ENCODE measurements around the gene VAT1L.

VAT1L gene

DNA sequence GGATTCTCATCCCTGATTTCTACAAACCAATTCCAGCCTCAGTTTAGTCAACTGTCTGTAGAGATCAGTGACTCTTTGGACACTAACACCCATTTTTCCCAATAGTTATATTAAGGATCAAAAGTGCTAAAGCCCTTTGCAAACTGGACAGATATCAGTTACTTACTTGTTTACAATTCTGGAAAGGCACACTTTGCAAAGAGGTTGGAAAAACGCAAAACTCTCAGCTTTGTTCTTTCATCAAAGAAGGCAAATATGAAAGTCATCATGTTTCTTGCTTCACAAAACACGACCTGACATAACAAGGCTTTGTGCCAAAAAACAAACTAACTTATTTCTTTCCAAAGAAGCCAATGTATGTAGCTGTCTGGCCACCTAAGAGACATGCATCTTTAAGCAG lies 26.1 kb upstream of the VAT1L start:
- Histone ChIP-seq H3K4me3 (ENCODE audit: low read depth in 1 of 2, low read length in 2 of 2) (no peak overlapping the region), H3K9me3 (ENCODE audit: insufficient read depth, low read length, severe bottlenecking) (no peaks in the 10 kb centered on the region), H3K27ac (ENCODE audit: low read length) (no peak overlapping the region), H2AFZ (ENCODE audit: low read depth, low read length) (no peak overlapping the region), H3K79me2 (ENCODE audit: insufficient read depth, low read length) (no peaks in the 10 kb centered on the region), H3K9ac (ENCODE audit: low read depth, low read length) (no peak overlapping the region), H4K20me1 (ENCODE audit: insufficient read depth, low read length) (no peaks in the 10 kb centered on the region), H3K27me3 (ENCODE audit: insufficient read depth, low read length, poor library complexity) (no peaks in the 10 kb centered on the region), H3K36me3 (ENCODE audit: insufficient read depth, low read length) (no peaks in the 10 kb centered on the region), H3K4me1 (ENCODE audit: insufficient read depth, low read length) (no peaks in the 10 kb centered on the region), H3K4me2 (ENCODE audit: insufficient read depth, low read length) (no peak overlapping the region)
- DNase-seq = no peak
- ATAC-seq (ENCODE audit: insufficient read depth, low read depth) = no peak
- no peak for TF ChIP-seq EZH2 (IDR thresholded peaks at IDR 0.05; ENCODE audit: borderline replicate concordance, low read depth, low read length, severe bottlenecking)
- TF ChIP-seq, protein P1, sequence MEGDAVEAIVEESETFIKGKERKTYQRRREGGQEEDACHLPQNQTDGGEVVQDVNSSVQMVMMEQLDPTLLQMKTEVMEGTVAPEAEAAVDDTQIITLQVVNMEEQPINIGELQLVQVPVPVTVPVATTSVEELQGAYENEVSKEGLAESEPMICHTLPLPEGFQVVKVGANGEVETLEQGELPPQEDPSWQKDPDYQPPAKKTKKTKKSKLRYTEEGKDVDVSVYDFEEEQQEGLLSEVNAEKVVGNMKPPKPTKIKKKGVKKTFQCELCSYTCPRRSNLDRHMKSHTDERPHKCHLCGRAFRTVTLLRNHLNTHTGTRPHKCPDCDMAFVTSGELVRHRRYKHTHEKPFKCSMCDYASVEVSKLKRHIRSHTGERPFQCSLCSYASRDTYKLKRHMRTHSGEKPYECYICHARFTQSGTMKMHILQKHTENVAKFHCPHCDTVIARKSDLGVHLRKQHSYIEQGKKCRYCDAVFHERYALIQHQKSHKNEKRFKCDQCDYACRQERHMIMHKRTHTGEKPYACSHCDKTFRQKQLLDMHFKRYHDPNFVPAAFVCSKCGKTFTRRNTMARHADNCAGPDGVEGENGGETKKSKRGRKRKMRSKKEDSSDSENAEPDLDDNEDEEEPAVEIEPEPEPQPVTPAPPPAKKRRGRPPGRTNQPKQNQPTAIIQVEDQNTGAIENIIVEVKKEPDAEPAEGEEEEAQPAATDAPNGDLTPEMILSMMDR (IDR thresholded peaks at IDR 0.05; ENCODE audit: borderline replicate concordance, extremely low read depth, low read length, poor library complexity, severe bottlenecking) = no peak

DNA sequence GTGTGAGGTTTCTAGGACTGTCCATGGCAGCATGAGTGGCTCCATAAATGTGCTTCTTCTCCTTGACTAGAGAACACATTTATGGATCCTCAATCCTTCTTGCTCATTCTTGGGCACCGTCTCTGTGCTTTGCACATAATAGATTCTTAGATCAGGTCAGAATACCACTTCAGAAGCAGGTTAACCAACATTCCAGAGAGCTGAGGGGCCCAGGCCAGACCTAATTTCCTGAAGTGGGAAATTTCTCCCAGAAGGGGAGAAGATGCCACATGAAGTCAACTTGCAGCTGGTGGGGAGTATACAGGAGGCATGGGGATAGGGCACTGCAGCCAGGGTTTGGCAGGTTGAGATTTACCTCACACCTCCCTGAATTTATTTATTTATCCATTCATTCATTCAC lies 24.4 kb upstream of the VAT1L start:
- no peaks in the 10 kb centered on the region for H3K79me2 ChIP-seq (ENCODE audit: insufficient read depth, low read length)
- H3K4me2 ChIP-seq (ENCODE audit: insufficient read depth, low read length) = no peak overlapping the region
- TF ChIP-seq EZH2 (IDR thresholded peaks at IDR 0.05; ENCODE audit: borderline replicate concordance, low read depth, low read length, severe bottlenecking) = no peak
- TF ChIP-seq, protein P1 (IDR thresholded peaks at IDR 0.05; ENCODE audit: borderline replicate concordance, extremely low read depth, low read length, poor library complexity, severe bottlenecking) = no peak
- ATAC-seq (ENCODE audit: insufficient read depth, low read depth) (no peak), DNase-seq (no peak)
- H3K27ac ChIP-seq (ENCODE audit: low read length) = no peak overlapping the region
- H3K4me1 ChIP-seq (ENCODE audit: insufficient read depth, low read length) = no peaks in the 10 kb centered on the region
- no peaks in the 10 kb centered on the region for H3K9me3 ChIP-seq (ENCODE audit: insufficient read depth, low read length, severe bottlenecking)
- no peaks in the 10 kb centered on the region for H3K36me3 ChIP-seq (ENCODE audit: insufficient read depth, low read length)
- H3K9ac ChIP-seq (ENCODE audit: low read depth, low read length) = no peak overlapping the region
- no peaks in the 10 kb centered on the region for H4K20me1 ChIP-seq (ENCODE audit: insufficient read depth, low read length)
- H3K27me3 ChIP-seq (ENCODE audit: insufficient read depth, low read length, poor library complexity) = peaks cover 3% of the 10 kb centered on the region
- no peak overlapping the region for H3K4me3 ChIP-seq (ENCODE audit: low read depth in 1 of 2, low read length in 2 of 2)
- H2AFZ ChIP-seq (ENCODE audit: low read depth, low read length) = no peak overlapping the region

DNA sequence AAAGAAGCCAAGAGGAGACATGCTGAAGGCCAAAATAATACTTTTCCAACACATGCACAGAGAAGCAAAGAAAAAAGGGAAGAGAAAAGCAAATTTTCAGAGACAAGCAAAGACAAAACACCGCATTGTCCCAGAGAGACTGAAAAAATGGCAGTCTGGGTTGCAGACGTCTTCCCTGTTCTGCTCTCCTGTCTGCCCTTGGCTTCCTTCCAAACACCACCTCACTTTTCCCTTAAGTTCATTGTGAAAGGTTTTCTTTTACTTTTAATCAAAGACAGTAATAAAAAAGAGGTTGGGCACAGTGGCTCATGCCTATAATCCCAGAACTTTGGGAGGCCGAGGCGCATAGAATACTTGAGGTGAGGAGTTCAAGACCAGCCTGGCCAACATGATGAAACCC lies 21.2 kb upstream of the VAT1L start:
- H3K27me3 ChIP-seq (ENCODE audit: insufficient read depth, low read length, poor library complexity) = peaks cover 3% of the 10 kb centered on the region
- ATAC-seq (ENCODE audit: insufficient read depth, low read depth) (no peak), DNase-seq (no peak)
- no peak overlapping the region for H3K27ac ChIP-seq (ENCODE audit: low read length)
- H3K9me3 ChIP-seq (ENCODE audit: insufficient read depth, low read length, severe bottlenecking) = no peaks in the 10 kb centered on the region
- H3K36me3 ChIP-seq (ENCODE audit: insufficient read depth, low read length) = no peaks in the 10 kb centered on the region
- no peak overlapping the region for H3K4me3 ChIP-seq (ENCODE audit: low read depth in 1 of 2, low read length in 2 of 2)
- TF ChIP-seq, protein P1 (IDR thresholded peaks at IDR 0.05; ENCODE audit: borderline replicate concordance, extremely low read depth, low read length, poor library complexity, severe bottlenecking) = no peak
- TF ChIP-seq EZH2 (IDR thresholded peaks at IDR 0.05; ENCODE audit: borderline replicate concordance, low read depth, low read length, severe bottlenecking) = no peak
- no peaks in the 10 kb centered on the region for H3K4me1 ChIP-seq (ENCODE audit: insufficient read depth, low read length)
- H2AFZ ChIP-seq (ENCODE audit: low read depth, low read length) = no peak overlapping the region
- H3K4me2 ChIP-seq (ENCODE audit: insufficient read depth, low read length) = no peak overlapping the region
- no peaks in the 10 kb centered on the region for H4K20me1 ChIP-seq (ENCODE audit: insufficient read depth, low read length)
- H3K9ac ChIP-seq (ENCODE audit: low read depth, low read length) = no peak overlapping the region
- no peaks in the 10 kb centered on the region for H3K79me2 ChIP-seq (ENCODE audit: insufficient read depth, low read length)

DNA sequence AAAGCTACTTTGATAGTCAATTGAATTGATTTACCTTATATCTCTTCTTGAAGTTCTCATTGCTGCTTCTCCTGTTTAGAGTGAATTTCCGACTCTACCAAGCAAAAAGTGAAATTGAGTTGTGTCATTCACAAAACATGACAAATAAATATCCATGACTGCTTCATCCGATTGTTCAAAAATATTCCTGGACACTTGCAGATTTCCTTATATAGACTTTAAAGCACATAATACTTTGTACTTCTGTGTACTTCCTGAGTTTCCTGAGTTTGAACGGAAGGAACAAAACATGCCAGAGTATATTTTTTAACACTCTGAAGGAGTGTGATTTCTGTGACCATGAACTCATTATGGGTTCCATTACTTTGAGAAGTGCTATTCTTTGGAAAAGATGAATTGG lies 20.5 kb upstream of the VAT1L start:
- H3K27me3 ChIP-seq (ENCODE audit: insufficient read depth, low read length, poor library complexity) = peaks cover 3% of the 10 kb centered on the region
- H3K9me3 ChIP-seq (ENCODE audit: insufficient read depth, low read length, severe bottlenecking) = no peaks in the 10 kb centered on the region
- H3K79me2 ChIP-seq (ENCODE audit: insufficient read depth, low read length) = no peaks in the 10 kb centered on the region
- no peak overlapping the region for H3K27ac ChIP-seq (ENCODE audit: low read length)
- H3K9ac ChIP-seq (ENCODE audit: low read depth, low read length) = no peak overlapping the region
- H3K4me1 ChIP-seq (ENCODE audit: insufficient read depth, low read length) = no peaks in the 10 kb centered on the region
- H4K20me1 ChIP-seq (ENCODE audit: insufficient read depth, low read length) = no peaks in the 10 kb centered on the region
- no peak for DNase-seq
- no peak for ATAC-seq (ENCODE audit: insufficient read depth, low read depth)
- H3K4me2 ChIP-seq (ENCODE audit: insufficient read depth, low read length) = no peak overlapping the region
- no peak for TF ChIP-seq EZH2 (IDR thresholded peaks at IDR 0.05; ENCODE audit: borderline replicate concordance, low read depth, low read length, severe bottlenecking)
- TF ChIP-seq, protein P1 (IDR thresholded peaks at IDR 0.05; ENCODE audit: borderline replicate concordance, extremely low read depth, low read length, poor library complexity, severe bottlenecking) = no peak
- no peaks in the 10 kb centered on the region for H3K36me3 ChIP-seq (ENCODE audit: insufficient read depth, low read length)
- no peak overlapping the region for H3K4me3 ChIP-seq (ENCODE audit: low read depth in 1 of 2, low read length in 2 of 2)
- no peak overlapping the region for H2AFZ ChIP-seq (ENCODE audit: low read depth, low read length)
